ENCODE results near the gene PGC.

PGC gene

GRCh38 chr6:41747256-41748101 is at the start of gene PGC:
Gene PGC, minus strand, starts transcription at chr6:41747397. Its CDS starts 63 bp downstream, at chr6:41747334.
- no peak for DNase-seq

GRCh38 chr6:41796474-41796873 is 49.3 kb upstream of the PGC start:
- no peak for DNase-seq

DNA sequence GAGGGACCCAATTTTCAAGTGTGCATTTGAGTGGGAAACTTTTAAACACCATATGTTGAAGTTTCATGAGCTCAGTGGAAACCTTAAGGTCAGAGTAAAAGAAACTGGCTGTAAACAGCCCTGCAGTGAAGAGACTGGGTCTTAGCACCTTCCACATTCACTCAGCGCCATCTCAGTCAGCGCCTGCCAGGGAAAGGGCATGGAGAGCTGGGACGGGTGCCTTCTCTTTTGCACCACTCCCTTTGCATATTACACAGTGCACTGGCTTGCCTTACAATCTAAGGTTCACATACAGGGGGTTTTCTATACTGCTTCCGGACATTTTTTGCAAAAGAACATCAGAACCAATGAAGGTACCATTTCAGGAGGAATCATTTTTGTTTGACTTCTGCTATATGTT is 44.8 kb upstream of the PGC start:
- no peak for DNase-seq

- no peak for DNase-seq
These were observed 44.1 kb upstream of the PGC start for GRCh38 chr6:41791305-41791704.

DNA sequence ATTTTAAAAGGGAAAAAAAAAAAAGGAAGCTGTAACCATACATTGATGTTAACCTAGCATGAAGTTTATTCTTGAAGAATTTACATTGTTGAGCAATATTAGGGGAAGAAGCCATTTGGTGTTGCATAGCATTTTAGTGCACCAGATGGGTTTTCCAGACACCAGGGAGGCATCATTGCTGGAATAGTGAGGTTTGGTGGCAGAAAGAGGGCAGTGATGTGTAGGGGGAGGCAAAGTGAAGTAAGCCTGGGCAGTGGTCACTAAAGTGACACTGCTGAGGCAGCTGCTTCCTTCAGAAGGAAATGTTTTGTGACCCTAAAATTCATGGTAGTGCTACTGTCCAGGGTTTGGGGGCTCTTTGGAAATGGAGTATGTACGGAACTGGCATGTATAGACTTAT is 42.8 kb upstream of the PGC start:
- DNase-seq = no peak

DNA sequence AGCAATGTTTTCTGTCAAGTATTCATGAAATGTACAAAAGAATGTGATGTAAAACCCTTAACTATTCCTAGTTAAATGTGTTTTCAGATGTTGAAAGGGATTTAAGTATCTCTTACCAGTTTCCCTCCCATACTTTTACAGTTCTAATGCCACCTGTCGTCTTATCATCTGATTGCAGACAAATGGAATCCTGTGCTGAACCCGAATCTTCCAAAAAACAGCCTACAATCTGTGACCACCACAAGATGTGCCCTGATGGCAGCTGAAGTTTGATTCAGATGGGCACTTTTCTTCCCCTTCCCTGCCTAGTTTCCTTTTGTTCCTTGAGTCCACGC is 42.2 kb upstream of the PGC start:
- no peak for DNase-seq

DNA sequence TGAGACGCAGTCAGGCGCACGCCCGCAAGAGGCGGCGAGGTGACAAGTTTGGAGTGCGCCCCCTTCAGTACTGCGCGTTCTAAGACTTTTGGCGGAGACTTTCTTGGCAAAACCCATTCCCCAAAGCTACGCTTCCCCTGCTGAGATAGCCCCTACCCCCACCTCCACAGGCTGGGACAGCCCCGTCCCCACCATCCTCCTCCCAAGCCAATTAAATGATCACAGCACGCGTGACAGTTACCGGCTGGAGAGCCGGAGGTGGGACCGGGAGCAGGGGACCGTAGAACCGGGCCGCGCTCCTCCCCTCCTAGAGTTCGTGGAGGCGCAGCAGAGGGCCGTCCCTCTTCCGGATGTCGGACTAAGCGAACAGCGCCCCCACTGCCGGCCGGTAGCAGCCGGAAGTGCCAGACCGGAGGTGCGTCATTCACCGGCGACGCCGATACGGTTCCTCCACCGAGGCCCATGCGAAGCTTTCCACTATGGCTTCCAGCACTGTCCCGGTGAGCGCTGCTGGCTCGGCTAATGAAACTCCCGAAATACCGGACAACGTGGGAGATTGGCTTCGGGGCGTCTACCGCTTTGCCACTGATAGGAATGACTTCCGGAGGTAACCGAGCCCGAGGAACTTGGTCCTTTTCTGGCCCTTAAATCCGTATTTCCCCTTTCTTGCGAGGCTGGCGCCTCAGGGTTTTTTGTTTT is 40.2 kb upstream of the PGC start, which contains the start of gene TOMM6:
TOMM6 (plus strand) TSS at position 476 of the 699 bp plus-strand sequence; CDS start at position 480, 4 bp downstream.
- DNase-seq = peak; percentile 94 to 96

DNA sequence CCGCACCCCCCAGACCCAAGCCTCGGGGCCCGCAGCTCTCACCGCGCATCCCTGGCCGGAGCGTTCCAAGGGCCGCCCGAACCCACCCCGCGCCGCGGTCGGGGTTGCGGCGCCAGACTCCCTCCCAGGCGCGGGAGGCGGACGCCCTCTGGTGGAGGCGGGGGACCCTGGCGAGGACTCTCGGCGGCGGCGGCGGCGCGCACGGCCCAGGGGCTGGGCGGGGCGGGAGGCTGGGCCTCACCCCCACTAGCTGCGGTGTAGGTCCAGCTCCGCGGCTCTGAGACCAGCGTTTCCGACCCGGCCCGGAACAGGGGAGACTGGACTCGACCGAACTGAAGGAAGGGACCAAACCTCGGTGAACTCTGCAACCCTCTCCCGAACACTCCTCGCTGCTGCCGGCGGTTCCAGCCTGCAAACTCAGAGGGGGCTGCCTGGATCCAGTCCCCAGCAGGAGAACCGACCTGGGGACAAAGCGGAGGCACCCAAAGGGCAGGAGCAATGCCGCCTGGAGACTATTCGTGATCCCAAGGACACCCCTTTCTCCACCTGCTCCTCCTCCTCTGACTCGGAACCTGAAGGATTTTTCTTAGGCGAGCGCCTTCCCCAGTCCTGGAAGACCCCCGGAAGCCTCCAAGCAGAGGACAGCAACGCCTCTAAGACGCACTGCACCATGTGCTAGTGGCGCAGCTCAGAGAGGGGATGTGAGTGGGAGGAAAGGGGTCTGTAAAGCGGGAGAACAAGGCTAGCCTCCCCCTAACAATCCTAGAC is 39.4 kb upstream of the PGC start:
- DNase-seq = peak; percentile 87 to 88

DNA sequence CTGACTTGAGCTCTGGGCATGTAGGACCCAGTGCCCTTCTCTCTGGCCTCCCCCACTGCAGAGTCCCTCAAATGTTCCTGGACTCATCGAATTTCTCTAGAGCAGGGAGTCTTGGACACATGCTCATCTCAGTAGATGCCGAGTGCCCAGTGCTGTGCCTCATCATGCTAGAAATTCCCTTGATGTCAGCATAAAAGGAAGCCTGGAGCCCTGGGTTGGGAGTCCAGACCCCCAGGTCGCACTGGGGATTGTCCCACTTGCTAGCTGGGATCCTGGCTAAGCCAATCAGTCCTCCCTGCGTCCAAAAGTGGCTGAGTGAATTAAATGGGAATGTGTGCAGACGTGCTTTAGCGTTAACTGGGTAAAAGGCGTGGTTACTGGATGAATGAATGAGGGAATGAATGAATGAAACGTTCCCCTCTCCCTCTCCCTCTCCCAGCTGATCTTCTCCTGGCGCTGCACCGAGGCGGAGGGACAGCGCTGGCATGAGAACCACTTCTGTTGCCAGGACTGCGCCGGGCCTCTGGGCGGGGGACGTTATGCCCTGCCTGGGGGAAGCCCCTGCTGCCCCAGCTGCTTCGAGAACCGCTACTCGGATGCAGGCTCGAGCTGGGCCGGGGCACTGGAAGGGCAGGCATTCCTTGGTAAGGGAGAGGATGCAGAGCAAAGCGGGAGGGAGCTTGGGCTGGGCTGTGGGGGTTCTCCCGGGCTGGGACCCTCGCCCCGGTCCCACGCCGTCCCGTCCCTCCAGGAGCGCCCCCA is 38.7 kb upstream of the PGC start:
- no peak for DNase-seq

DNA sequence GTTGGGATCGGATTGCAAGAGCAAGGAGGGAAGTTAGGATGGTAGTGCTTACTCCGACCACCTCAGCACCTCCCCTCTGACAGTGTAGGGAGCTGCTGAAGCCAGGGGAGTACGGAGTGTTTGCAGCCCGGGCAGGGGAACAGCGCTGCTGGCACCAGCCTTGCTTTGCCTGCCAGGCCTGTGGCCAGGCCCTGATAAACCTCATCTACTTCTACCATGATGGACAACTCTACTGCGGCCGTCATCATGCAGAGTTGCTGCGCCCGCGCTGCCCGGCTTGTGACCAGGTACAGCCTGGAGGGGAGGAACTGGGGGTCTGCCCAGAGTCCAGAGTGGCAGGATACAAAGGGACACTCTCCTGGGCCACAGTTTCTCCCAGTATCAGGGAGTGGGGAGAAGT is 38.1 kb upstream of the PGC start:
- DNase-seq = no peak

GRCh38 chr6:41784581-41785171 is 37.5 kb upstream of the PGC start:
- DNase-seq = no peak

DNA sequence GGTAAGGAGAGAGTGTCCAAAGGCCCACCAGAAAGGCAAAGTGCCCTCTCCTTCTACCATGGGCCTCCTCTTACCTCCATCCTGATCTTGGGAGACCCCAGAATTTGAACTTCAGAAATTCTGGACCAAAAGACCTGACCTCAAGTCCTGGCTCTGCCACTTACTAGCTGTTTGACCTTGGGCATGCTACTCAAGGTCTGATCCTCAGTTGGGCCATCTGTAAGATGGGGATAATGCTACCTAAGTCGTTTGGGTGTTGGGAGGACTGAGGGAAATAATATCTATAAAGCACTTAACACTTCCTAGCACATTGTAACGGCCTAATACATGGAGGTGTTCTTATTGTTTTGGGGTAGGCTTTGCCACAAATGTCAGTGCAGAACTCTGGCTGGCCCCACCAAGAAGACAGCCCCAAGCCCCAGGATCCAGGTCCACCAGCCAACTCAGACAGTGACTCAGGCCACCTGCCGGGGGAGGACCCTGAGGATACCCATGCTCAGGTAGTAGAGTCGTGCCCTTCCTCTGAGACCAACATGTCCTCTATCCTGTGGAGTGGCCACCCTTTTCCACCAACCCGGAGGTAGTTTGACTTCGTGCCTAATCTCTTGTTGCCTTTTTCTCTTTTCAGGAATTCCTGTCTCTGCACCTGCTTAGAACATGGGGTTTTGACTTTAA is 36.0 kb upstream of the PGC start:
- no peak for DNase-seq

DNA sequence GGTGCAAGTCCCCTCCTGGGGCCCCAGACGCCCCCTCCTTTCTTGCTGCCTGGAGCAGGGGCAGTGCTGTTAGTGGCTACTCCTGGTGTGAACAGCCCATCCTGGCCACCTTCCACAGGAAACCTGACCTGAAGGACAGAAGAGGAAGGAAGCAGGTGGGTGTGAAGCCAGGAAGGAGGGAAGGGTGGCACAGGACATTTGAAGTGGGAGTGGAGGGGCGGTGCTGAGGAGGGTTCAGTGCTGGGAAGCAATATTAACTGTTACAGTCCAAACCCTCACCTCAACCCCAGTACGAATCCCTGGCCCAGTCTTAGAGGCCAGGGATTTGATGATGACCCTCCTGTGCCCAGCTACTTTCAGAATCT is 34.2 kb upstream of the PGC start:
- no peak for DNase-seq

DNA sequence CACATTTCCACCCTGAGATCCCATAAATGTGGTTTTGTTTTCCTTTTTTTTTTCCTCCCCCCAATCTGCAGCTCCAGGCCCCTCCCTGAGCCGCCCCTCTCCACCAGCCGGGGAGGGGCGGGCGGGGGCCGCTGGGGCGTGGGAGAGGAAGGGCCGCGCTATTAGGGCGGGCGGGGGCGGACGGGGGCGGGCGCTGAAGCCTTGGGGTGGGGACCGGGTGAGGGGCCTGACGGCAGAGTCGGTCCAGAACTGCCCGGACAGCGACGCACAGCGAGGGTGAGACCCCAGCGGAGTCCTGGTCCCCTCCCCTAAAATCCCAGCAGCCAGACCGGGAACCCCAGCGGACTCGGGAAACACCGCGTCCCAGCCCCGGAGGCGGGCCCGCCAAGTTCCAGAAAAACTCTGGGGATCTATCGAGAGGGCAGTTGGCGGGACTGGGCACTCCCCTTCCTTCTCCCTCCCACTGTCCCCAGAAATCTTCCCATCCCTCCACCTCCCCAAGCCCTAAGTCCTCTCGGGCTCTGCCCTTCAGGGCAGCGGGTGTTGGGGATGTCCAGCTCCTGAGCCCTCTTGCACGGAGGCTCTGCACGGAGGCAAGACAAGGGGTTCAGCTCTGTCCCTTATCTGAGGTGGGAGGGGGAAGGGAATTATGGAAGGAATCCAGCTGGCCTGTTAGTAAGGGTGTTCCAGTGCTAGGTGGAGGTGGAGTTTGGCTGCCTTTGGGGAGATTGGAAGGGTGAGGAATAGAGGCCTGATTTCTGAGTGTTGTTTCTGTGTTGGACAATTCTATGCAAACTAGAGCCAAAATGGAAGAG is 33.6 kb upstream of the PGC start, which contains the start of gene PRICKLE4:
PRICKLE4 (plus strand) TSS at position 232 of the 815 bp plus-strand sequence. CDS start 2,692 bp downstream, outside the sequence.
- no peak for DNase-seq

DNA sequence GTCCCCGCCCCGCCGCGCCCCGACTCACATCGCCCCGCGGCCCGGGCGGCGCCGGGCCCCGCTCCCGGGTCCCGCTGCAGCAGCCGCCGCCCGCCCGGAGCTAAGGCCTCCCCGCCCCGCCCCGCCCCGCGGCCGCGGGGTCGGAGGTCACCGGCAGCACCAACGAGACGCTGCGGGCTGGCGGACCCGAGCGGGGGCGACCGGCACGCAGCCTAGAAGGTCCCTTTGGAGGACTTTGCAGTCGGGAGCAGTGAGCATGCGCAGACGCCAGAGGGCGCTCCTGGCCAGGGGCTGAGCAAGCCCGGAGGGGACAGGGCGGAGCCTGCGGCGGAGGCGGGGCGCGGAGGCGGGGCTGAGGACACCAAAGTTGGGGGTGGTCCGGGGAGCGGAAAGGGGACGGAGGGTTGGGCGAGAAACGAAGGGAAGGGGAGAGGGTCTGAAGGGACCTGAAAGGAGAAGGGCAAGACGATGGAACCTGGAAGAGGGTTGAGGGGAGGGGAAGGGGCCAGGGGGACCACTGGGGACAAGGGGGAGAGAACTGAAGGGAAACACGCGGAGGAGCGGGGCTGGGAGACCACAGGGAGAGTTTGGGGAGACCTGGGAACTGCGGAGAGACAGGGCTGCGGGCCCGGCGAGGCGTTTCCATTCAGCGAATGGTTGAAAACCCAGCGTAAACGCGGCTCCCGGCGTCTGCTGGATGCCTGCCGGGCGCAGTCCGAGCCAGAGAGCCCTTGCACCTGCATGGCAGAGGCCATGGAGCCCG is 32.8 kb upstream of the PGC start, which contains the start of gene FRS3:
FRS3 (minus strand) TSS at position 113 of the 763 bp plus-strand sequence. CDS start 2,913 bp downstream, outside the sequence.
- peak; percentile 100 for DNase-seq

GRCh38 chr6:41779336-41779735 is 32.1 kb upstream of the PGC start:
- no peak for DNase-seq

DNA sequence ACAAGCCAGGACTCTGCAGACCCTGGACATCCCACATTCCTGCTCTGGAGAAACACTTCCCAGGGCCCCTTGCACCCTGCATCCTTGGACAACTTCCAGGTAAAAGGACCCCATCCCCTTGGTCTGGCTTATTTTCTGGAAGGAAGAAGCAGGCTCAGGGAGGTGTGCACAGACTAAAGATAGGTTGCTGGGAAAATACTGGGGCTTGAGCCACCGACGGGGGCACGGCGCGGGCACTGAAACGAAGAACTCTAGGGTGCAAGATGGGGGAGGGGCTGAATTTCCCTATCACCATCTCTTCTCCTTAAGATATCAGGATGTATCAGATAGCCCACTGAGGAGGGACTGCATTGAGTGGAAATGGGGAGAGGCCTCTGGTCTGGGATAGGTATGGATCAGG is 31.7 kb upstream of the PGC start:
- no peak for DNase-seq

DNA sequence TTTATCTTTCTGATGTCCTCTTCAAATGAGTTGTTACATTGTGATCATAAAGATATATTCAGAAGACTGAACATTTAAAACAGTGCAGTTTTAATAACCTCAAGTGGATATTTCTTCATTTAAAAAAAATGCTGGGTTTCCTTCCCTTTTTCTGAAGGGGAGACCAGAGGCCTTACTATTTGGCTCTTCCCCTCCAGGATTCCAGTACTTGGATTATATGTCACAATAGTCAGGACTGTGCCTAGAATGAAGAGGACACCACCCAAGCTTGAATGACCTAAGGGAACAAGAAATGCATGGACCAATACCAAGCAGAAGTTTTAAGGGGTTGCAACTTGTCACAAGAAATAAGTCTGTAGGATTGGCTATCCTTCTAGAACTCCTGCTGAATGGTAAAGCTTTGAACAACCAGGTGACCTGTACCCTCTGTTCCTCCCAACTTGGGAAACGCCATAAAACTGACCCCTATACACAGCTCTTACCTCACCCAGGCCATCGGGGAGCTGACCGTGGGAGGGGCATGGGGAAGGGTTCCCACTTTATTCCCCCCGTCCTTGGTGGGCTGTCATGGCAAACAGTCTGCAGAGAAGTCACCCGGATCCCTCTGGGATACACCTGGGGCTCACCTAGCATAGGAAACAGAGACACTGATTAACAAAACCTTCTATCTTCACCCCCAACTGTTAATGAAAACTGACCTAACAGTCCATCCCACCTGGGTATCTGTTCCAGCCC is 30.5 kb upstream of the PGC start:
- DNase-seq = no peak

- no peak for DNase-seq
These were observed 28.2 kb upstream of the PGC start for GRCh38 chr6:41775293-41775882.

Data from stimulated activated CD4-positive, alpha-beta T cell treated with anti-CD3 and anti-CD28 coated beads, Interleukin-2, amount 100 ng/mL, for 48 hours (primary cell).